Renal pelvis (tissue), 4 donors: Measurements from ENCODE around the gene SERAC1. TPM values are rescaled to one million over a fixed set of nuclear protein-coding genes. Genes with fewer than 3 reads are reported as not detected.

Experiments
- DNase-seq: peaks from one replicate; pipeline ENCODE4 v3.0.0-alpha.2; 2013
- polyA plus RNA-seq, 3 donors: library from polyadenylated mRNA; unstranded; fragments of 120-200 nt; gene quantifications; one replicate each; pipeline ENCODE4 v1.2.1, GENCODE V29; 2013; ENCODE audit not compliant: insufficient read length in 3 of 3

The SERAC1 gene
- polyA plus RNA-seq, 3 donors: 10.1 to 16.2 (median 14.3) TPM

GRCh38 chr6:158083455-158084325, 84.4 kb downstream of the SERAC1 start:
- no peak for DNase-seq

GRCh38 chr6:158081657-158081935, 86.5 kb downstream of the SERAC1 start:
- DNase-seq: no peak

- DNase-seq: no peak
Observed at GRCh38 chr6:158080849-158081656, 87.0 kb downstream of the SERAC1 start.

GRCh38 chr6:158078320-158078719, 89.7 kb downstream of the SERAC1 start:
- DNase-seq: no peak

- DNase-seq: no peak
Observed at GRCh38 chr6:158077676-158078075, 90.4 kb downstream of the SERAC1 start.

- no peak for DNase-seq
Observed at GRCh38 chr6:158076548-158076947, 91.5 kb downstream of the SERAC1 start.

GRCh38 chr6:158073776-158074175, 94.3 kb downstream of the SERAC1 start:
- no peak for DNase-seq

GRCh38 chr6:158072083-158072721, 95.9 kb downstream of the SERAC1 start:
- DNase-seq: peak; percentile 62

GRCh38 chr6:158071121-158072082, 96.7 kb downstream of the SERAC1 start:
- no peak for DNase-seq

- no peak for DNase-seq
Observed at GRCh38 chr6:158070513-158070912, 97.5 kb downstream of the SERAC1 start.

GRCh38 chr6:158069800-158070195, 98.3 kb downstream of the SERAC1 start:
- DNase-seq: no peak

GRCh38 chr6:158068893-158069799, 98.9 kb downstream of the SERAC1 start:
- no peak for DNase-seq

GRCh38 chr6:158068156-158068892, 99.7 kb downstream of the SERAC1 start:
- no peak for DNase-seq

GRCh38 chr6:158067436-158068015, 100.5 kb downstream of the SERAC1 start:
- no peak for DNase-seq

- DNase-seq: no peak
Observed at GRCh38 chr6:158066136-158066781, 101.8 kb downstream of the SERAC1 start.

- DNase-seq: no peak
Observed at GRCh38 chr6:158064725-158065251, 103.3 kb downstream of the SERAC1 start.

- no peak for DNase-seq
Observed at GRCh38 chr6:158063736-158064135, 104.3 kb downstream of the SERAC1 start.

- DNase-seq: no peak
Observed at GRCh38 chr6:158061709-158062461, 106.2 kb downstream of the SERAC1 start.
